ENCODE data around the gene RABGAP1L. TPM values are rescaled to one million over a fixed set of nuclear protein-coding genes. Genes with fewer than 3 reads are reported as not detected.

Gene RABGAP1L
- polyA plus RNA-seq, 3 donors = 35.2 to 75.3 (median 63.3) TPM

DNA sequence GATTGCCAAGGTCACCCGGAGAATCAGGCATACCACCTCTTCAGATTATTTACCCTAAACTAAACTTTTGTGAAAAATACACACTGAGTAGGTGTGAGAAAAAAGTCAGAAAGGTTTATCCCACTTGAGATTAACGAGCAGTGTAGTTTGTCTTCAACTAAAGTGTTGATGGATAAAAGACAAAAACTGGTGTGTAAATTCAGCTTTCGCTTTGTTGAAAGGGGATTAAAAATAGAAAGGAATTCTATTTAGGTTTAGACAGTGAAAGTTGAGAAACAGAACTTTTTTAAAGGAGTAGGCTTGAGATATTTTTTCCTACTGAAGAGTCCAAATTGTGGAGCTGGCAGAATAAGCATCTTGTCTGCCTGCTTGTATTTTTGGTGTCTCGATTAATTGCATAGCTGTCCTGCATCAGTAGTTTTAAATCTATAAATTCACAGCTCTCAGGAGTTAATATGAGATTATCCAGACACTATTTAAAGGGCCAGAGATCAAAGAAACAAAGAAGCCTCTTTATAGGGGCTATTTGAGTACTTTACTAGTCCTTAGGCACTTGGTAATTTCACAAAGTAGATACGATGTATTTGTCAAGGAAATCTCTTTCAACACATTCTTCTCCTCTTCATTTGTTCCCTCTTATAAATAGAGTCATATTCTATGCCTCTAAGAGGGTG is 46.7 kb upstream of the RABGAP1L start:
- intact Hi-C loops (cut with micrococcal nuclease) = no loop called here

DNA sequence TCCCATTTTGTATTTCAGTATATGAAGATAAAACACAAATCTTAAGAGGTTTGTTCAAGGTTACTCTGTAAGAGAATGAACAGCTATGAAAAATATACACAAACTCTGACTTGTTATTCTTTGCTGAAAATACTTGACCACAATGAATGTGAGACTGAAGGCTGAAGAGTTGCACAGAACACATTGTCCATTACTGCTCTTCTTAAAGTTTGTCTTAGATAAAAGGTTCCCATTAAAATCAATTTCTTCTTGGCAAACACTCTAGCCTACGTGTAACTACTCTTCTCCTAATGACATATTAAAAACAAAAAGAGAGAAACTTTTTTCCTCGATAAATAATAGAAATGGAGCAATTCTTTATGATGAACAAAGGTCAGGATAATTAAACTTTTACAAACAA is 45.2 kb upstream of the RABGAP1L start:
- H3K36me3 Mint-ChIP-seq = no peaks in the 10 kb centered on the region
- H3K4me1 Mint-ChIP-seq = peaks cover 9% of the 10 kb centered on the region

More for the DNA sequence above, 46.7 kb upstream of the RABGAP1L start:
- Mint-ChIP-seq H3K36me3 (no peaks in the 10 kb centered on the region), H3K4me3 (no peak overlapping the region), H3K27ac (no peak overlapping the region), H3K9me3 (peaks cover 0 to 2% (median 0%) of the 10 kb centered on the region in 7 donors), H3K27me3 (ENCODE audit: low read depth in 3 of 3) (peaks cover 0 to 2% (median 0%) of the 10 kb centered on the region in 3 donors), H3K4me1 (peaks cover 9% of the 10 kb centered on the region)
- Histone ChIP-seq H2AFZ (ENCODE audit: insufficient read depth, low read depth, low read length, poor library complexity, severe bottlenecking) (no peak overlapping the region), H3K9me3 (replicated peaks in 1 of 2; ENCODE audit: control insufficient read depth in 1 of 2, insufficient read depth in 1 of 2, low read length in 2 of 2) (no peaks in the 10 kb centered on the region), H3K79me2 (ENCODE audit: insufficient read depth, low read length) (no peaks in the 10 kb centered on the region), H4K20me1 (ENCODE audit: insufficient read depth, low read length) (no peaks in the 10 kb centered on the region), H3K4me1 (ENCODE audit: control insufficient read depth in 1 of 2, insufficient read depth in 2 of 2, low read length in 2 of 2) (no peaks in the 10 kb centered on the region), H3K27me3 (ENCODE audit: control insufficient read depth in 2 of 2, insufficient read depth in 2 of 2, low read length in 2 of 2) (no peaks in the 10 kb centered on the region), H3K36me3 (replicated peaks in 1 of 2; ENCODE audit: control insufficient read depth in 1 of 2, insufficient read depth in 2 of 2, low read length in 2 of 2) (no peaks in the 10 kb centered on the region), H3K27ac (ENCODE audit: low read depth in 1 of 2, low read length in 2 of 2) (no peak overlapping the region), H3K9ac (ENCODE audit: insufficient read depth, low read length, poor library complexity, severe bottlenecking) (no peak overlapping the region), H3K4me3 (replicated peaks in 1 of 3; ENCODE audit: low read depth in 2 of 3, low read length in 3 of 3) (no peak overlapping the region), H3K4me2 (replicated peaks; ENCODE audit: extremely low read depth, low read length, poor library complexity, severe bottlenecking) (no peak overlapping the region)
- no peak for DNase-seq
- TF ChIP-seq, protein P1, sequence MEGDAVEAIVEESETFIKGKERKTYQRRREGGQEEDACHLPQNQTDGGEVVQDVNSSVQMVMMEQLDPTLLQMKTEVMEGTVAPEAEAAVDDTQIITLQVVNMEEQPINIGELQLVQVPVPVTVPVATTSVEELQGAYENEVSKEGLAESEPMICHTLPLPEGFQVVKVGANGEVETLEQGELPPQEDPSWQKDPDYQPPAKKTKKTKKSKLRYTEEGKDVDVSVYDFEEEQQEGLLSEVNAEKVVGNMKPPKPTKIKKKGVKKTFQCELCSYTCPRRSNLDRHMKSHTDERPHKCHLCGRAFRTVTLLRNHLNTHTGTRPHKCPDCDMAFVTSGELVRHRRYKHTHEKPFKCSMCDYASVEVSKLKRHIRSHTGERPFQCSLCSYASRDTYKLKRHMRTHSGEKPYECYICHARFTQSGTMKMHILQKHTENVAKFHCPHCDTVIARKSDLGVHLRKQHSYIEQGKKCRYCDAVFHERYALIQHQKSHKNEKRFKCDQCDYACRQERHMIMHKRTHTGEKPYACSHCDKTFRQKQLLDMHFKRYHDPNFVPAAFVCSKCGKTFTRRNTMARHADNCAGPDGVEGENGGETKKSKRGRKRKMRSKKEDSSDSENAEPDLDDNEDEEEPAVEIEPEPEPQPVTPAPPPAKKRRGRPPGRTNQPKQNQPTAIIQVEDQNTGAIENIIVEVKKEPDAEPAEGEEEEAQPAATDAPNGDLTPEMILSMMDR (IDR thresholded peaks at IDR 0.05) = no peak
- WGBS (ENCODE audit: insufficient coverage) = 87% methylated on average over 2 of the region's 5 CpGs

More for the DNA sequence above, 45.2 kb upstream of the RABGAP1L start:
- no peaks in the 10 kb centered on the region for H3K9me3 ChIP-seq (replicated peaks in 1 of 2; ENCODE audit: control insufficient read depth in 1 of 2, insufficient read depth in 1 of 2, low read length in 2 of 2)
- DNase-seq = no peak
- no peak overlapping the region for H3K9ac ChIP-seq (ENCODE audit: insufficient read depth, low read length, poor library complexity, severe bottlenecking)
- no peaks in the 10 kb centered on the region for H3K79me2 ChIP-seq (ENCODE audit: insufficient read depth, low read length)
- no peak overlapping the region for H3K27ac Mint-ChIP-seq
- no peaks in the 10 kb centered on the region for H3K27me3 ChIP-seq (ENCODE audit: control insufficient read depth in 2 of 2, insufficient read depth in 2 of 2, low read length in 2 of 2)
- no peaks in the 10 kb centered on the region for H4K20me1 ChIP-seq (ENCODE audit: insufficient read depth, low read length)
- no peaks in the 10 kb centered on the region for H3K36me3 ChIP-seq (replicated peaks in 1 of 2; ENCODE audit: control insufficient read depth in 1 of 2, insufficient read depth in 2 of 2, low read length in 2 of 2)
- H3K9me3 Mint-ChIP-seq = peaks cover 0 to 2% (median 0%) of the 10 kb centered on the region in 7 donors
- intact Hi-C loops (cut with micrococcal nuclease) = no loop called here
- no peak overlapping the region for H3K27ac ChIP-seq (ENCODE audit: low read depth in 1 of 2, low read length in 2 of 2)
- H3K4me3 Mint-ChIP-seq = no peak overlapping the region
- H2AFZ ChIP-seq (ENCODE audit: insufficient read depth, low read depth, low read length, poor library complexity, severe bottlenecking) = no peak overlapping the region
- no peak overlapping the region for H3K4me2 ChIP-seq (replicated peaks; ENCODE audit: extremely low read depth, low read length, poor library complexity, severe bottlenecking)
- H3K4me1 ChIP-seq (ENCODE audit: control insufficient read depth in 1 of 2, insufficient read depth in 2 of 2, low read length in 2 of 2) = no peaks in the 10 kb centered on the region
- WGBS (ENCODE audit: insufficient coverage) = no CpG with 5 or more reads among the region's 2 CpGs
- TF ChIP-seq, protein P1 (IDR thresholded peaks at IDR 0.05) = no peak
- peaks cover 0 to 2% (median 1%) of the 10 kb centered on the region in 3 donors for H3K27me3 Mint-ChIP-seq (ENCODE audit: low read depth in 3 of 3)
- no peak overlapping the region for H3K4me3 ChIP-seq (replicated peaks in 1 of 3; ENCODE audit: low read depth in 2 of 3, low read length in 3 of 3)

All from CD14-positive monocyte (primary cell).